Fibroblast of pulmonary artery (primary cell): ENCODE data around the gene ZDHHC3.
A peak's percentile ranks its signal among the peaks of the same experiment; 100 is the strongest.

Experiments
- DNase-seq: peaks from one replicate; pipeline ENCODE4 v3.0.0-alpha.2; 2010; ENCODE audit warnings: low read depth
- H3K4me3 ChIP-seq: replicated peaks from 2 replicates; pipeline ENCODE4 v1.5.1; 2011; ENCODE audit warnings: low read depth, mild to moderate bottlenecking, control low read depth, low read length, moderate library complexity
- CTCF ChIP-seq: IDR thresholded peaks from 2 replicates; pipeline ENCODE4 v1.5.1; 2011; ENCODE audit warnings: mild to moderate bottlenecking, control low read depth, low read length, inconsistent platforms; ENCODE audit errors: missing control alignments

ZDHHC3 gene

GRCh38 chr3:44903314-44903713 lies 72.7 kb downstream of the ZDHHC3 start:
- TF ChIP-seq CTCF = no peak
- no peak overlapping the region for H3K4me3 ChIP-seq
- no peak for DNase-seq

- no peak overlapping the region for H3K4me3 ChIP-seq
- TF ChIP-seq CTCF = no peak
- DNase-seq = no peak
Measured at GRCh38 chr3:44902628-44903027, 73.3 kb downstream of the ZDHHC3 start.

GRCh38 chr3:44899683-44900367 lies 76.1 kb downstream of the ZDHHC3 start:
- DNase-seq = no peak
- no peak overlapping the region for H3K4me3 ChIP-seq
- no peak for TF ChIP-seq CTCF

- TF ChIP-seq CTCF = no peak
- DNase-seq = no peak
Measured at GRCh38 chr3:44896440-44896839, 79.5 kb downstream of the ZDHHC3 start.

GRCh38 chr3:44894485-44894884 lies 81.5 kb downstream of the ZDHHC3 start:
- DNase-seq = peak; percentile 32
- no peak for TF ChIP-seq CTCF
- no peak overlapping the region for H3K4me3 ChIP-seq

More at GRCh38 chr3:44896440-44896839, 79.5 kb downstream of the ZDHHC3 start:
- H3K4me3 ChIP-seq = no peak overlapping the region

GRCh38 chr3:44893097-44893496 lies 82.9 kb downstream of the ZDHHC3 start:
- TF ChIP-seq CTCF = no peak
- no peak overlapping the region for H3K4me3 ChIP-seq
- DNase-seq = peak; percentile 69

GRCh38 chr3:44892689-44893088 lies 83.3 kb downstream of the ZDHHC3 start:
- no peak overlapping the region for H3K4me3 ChIP-seq
- DNase-seq = peak; percentile 57
- TF ChIP-seq CTCF = no peak
